GM19328 (cell line): ENCODE measurements around the gene TRIM65.
"Not testable (repeated sequence)": the region's sequence is repeated elsewhere in the genome, so short reads cannot be mapped to it uniquely, and the experiment has no call there.

Experiments
- ATAC-seq: cut with Tn5 transposase; IDR thresholded peaks from one replicate; pipeline ENCODE4 v1.9.1; 2021; ENCODE audit warnings: mild to moderate bottlenecking, moderate library complexity; ENCODE audit not compliant: unreplicated experiment

Gene TRIM65

GRCh38 chr17:75897160-75898019 is 639 bp upstream of the TRIM65 start:
- ATAC-seq, result no peak

- ATAC-seq, result no peak
These were observed 1.2 kb downstream of the TRIM65 start for GRCh38 chr17:75895370-75896155.

- ATAC-seq, result no peak
These were observed 2.6 kb downstream of the TRIM65 start for GRCh38 chr17:75894049-75894733.

GRCh38 chr17:75893305-75894048 is 3.3 kb downstream of the TRIM65 start:
- ATAC-seq, result no peak

- ATAC-seq, result no peak
These were observed 4.1 kb downstream of the TRIM65 start for GRCh38 chr17:75892556-75893224.

- ATAC-seq, result no peak
These were observed 4.9 kb downstream of the TRIM65 start for GRCh38 chr17:75891605-75892555.

GRCh38 chr17:75891022-75891604 is 5.6 kb downstream of the TRIM65 start:
- ATAC-seq, result no peak

GRCh38 chr17:75889454-75889853 is 7.3 kb downstream of the TRIM65 start:
- no peak for ATAC-seq

GRCh38 chr17:75888484-75888883 is 8.3 kb downstream of the TRIM65 start:
- no peak for ATAC-seq

GRCh38 chr17:75885860-75886259 is 10.9 kb downstream of the TRIM65 start:
- ATAC-seq, result not testable (repeated sequence)

- ATAC-seq, result no peak
These were observed 11.3 kb downstream of the TRIM65 start for GRCh38 chr17:75885431-75885830.

GRCh38 chr17:75881678-75882454 is 14.9 kb downstream of the TRIM65 start:
- no peak for ATAC-seq

- no peak for ATAC-seq
These were observed 16.5 kb downstream of the TRIM65 start for GRCh38 chr17:75880266-75880665.

GRCh38 chr17:75878174-75878998 is 18.4 kb downstream of the TRIM65 start, which contains the start of gene TRIM47:
Gene TRIM47 (minus strand): TSS chr17:75878581. CDS start chr17:75878548, 33 bp downstream.
- ATAC-seq, result no peak

GRCh38 chr17:75877752-75878173 is 19.0 kb downstream of the TRIM65 start:
- no peak for ATAC-seq

- ATAC-seq, result no peak
These were observed 19.6 kb downstream of the TRIM65 start for GRCh38 chr17:75876938-75877751.
